ENCODE results near the gene NRF1. TPM values are rescaled to one million over a fixed set of nuclear protein-coding genes. Genes with fewer than 3 reads are reported as not detected.

NRF1 gene
- total RNA-seq, 1 donor: 23.7 TPM

DNA sequence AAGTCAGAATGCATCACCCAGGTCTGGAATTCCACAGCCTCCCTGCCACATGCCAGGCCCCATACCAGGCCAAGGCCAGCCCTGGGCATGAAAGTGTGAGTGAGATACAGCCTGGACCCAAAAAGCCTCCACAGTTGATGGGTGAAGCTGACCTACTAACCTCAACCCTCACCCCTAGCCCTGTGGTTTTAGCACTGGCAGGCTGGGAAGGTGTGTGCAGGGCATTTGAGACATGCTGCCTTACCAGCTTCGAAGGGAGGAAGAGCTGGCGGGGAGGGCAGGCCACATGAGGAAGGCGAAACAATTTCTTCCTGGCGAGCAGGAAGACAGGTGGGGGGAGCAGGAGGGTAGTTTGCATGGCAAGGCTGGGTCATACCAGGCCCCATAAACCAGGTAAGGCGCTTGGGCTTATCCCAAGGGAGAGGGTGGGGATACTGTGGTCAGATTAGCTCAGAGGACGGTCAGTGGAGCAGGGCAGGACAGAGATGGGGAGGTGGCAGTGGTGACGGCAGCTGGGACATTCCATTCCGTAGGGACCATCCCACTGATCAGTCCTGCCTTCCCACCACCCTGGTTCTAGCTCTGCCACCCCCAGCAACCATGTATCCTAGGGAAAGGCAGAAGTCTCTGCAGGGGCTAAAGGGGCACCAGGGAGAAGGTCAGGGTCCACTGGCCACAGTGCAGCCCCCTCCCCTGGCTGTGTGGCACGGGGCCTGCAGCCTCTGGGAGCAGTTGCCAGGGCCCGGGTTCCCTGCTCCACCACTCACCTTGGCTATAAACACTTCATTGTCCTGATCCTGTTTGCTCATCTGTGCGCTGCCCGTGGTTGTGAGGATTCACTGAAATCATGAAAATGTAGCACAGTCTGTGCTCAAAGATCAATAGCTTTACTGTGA lies 155.8 kb downstream of the NRF1 start:
- DNase-seq (ENCODE audit: low read depth in 2 of 3, low spot score in 2 of 3): no peak

- DNase-seq (ENCODE audit: low read depth in 2 of 3, low spot score in 2 of 3): no peak
Measured at GRCh38 chr7:129768614-129769399, 157.3 kb downstream of the NRF1 start.

- DNase-seq (ENCODE audit: low read depth in 2 of 3, low spot score in 2 of 3): no peak
Measured at GRCh38 chr7:129769400-129769774, 157.9 kb downstream of the NRF1 start.

GRCh38 chr7:129769866-129770808 lies 158.6 kb downstream of the NRF1 start:
- no peak for DNase-seq (ENCODE audit: low read depth in 2 of 3, low spot score in 2 of 3)

DNA sequence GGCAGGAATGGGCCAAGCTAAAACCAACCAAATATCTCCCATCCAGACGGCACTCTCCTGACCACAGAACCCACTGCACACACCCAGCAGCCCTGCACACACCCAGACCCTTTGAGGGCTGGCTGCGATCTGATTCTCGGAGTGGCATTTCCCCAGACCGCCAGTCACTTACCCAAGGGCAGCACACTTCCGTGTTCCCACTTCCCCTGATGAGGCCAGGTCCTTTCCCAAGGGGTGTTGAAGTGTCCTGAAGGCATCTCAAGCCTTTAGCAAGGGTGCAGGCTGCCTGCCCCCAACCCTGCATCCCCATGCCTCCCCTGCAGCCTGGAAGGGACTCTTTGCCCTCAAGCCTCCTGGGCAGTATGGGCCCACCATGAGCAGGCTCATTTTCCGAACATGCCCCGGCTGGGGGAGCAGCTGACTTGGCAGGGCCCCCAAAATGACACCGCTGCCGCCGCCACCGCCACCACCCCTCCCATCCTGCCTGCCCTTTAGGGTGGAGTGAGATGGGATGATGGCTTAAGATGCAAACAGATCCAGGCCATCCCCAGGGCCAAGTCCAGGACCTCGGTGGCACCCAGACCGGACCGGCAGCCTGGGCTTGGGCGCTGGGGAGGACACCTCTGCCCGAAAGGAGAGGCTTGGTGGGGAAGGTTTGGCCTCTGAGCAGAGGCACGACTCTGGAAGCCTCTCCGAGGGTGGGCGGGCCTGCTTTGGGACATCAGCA lies 159.8 kb downstream of the NRF1 start:
- DNase-seq (ENCODE audit: low read depth in 2 of 3, low spot score in 2 of 3): peak in 2 of 3 donors; percentile 59 to 77

- no peak for DNase-seq (ENCODE audit: low read depth in 2 of 3, low spot score in 2 of 3)
Measured at GRCh38 chr7:129771928-129772479, 160.5 kb downstream of the NRF1 start.

DNA sequence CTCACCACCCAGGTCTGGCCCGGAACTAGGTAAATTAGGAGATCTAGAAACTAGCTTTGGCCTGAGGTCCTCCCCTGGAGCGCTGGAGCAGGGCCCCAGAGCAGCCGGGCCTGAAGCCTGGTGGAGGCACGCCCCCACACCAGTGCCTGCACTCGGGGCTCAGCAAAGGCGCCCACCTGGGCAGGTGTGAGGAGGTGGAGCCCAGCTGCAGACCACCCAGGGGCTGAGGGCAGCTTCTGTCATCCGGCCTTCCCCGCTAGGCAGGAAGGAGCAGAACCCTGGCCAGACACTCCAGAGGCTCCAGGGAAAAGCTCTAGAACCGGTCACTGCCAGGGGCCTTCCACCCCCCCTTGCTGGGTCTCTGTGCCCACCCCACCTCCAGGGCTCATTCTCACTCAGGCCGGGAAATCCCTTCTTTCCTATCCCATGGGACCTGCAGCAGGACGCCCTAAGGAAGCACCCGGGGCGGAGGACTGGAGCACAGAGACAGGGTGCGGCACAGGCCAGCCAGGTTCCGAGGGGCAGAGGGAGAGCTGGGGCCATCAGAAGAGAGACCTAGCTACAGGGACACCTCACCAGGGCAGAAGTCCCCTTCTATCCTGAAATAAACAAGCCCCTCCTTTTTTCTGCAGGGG lies 161.2 kb downstream of the NRF1 start:
- no peak for DNase-seq (ENCODE audit: low read depth in 2 of 3, low spot score in 2 of 3)

- DNase-seq (ENCODE audit: low read depth in 2 of 3, low spot score in 2 of 3): no peak
Measured at GRCh38 chr7:129773328-129773731, 161.8 kb downstream of the NRF1 start.

DNA sequence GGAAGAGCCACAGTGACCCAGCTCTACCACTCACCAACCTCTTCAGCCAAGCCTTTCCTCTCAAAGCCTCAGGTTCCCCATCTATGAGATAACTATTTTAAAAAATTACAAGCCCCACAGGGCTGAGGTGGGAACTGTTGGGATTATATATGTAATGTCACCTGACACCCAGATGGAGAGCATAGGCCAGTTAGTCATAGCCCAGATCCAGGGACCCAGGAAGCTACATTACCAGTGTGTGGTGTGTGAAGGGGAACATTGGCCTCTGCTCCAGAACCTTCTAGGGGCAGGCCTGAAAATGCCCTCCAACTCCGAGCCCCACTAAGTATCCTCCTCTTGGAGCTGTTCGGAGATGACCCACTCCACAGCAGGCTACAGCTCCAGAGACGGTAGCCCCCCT lies 162.4 kb downstream of the NRF1 start:
- no peak for DNase-seq (ENCODE audit: low read depth in 2 of 3, low spot score in 2 of 3)

- DNase-seq (ENCODE audit: low read depth in 2 of 3, low spot score in 2 of 3): no peak
Measured at GRCh38 chr7:129774359-129774758, 162.8 kb downstream of the NRF1 start.

DNA sequence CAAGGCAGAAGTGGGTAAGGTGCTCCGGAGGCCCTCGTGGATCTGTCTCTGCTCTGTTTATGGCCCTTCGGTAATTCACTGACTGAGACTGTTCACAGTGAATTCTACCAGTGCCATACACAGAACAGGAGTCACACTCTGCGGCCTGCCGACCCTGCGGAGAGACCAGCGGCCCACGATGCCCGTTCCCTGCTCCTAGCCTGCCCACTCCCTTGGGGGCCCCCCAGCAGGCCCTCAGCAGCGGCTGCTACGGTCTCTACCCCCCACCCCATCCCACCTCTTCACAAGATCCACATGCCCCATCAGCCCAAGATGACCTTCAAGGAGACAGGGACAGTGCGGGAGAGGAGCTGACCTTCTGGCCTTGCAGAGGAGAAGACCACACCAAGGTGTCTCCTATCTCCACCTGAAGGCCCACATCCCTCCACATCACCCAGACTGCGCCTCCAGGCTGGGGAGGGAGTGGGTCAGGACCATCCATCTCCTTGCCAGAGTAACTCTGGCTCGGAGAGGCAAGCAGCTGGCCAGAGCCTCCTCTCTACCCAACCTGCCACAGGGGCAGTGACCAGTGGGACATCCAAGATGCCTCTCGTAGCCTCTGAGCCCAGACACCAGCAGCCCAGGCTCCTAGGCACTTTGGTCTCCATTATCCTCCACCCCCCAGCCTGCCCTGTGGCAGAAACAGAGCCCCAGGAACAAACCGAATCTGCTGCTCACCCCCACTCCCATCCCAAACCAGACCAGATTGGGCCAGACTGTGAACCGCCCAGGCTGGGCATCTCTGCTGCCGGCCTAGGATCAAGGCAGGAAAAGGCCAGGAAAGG lies 163.6 kb downstream of the NRF1 start:
- no peak for DNase-seq (ENCODE audit: low read depth in 2 of 3, low spot score in 2 of 3)

GRCh38 chr7:129775695-129776361 lies 164.3 kb downstream of the NRF1 start:
- DNase-seq (ENCODE audit: low read depth in 2 of 3, low spot score in 2 of 3): no peak

DNA sequence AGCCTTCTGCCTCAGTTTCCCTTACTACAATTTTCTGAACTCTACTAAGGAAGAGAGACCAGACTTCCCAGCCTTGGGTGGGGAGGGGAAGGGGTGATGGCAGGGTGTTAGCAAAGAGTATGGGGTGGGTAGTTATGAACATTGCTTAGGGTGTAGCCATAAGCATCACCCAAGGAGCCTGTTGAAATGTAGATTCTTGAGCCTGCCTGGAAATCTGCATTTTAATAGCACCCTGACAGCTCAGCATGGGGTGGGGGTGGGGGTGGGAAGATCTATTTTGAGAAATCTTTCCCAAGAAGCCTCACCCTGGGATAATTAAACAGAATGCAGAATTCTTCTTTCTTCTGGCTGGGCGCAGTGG lies 164.8 kb downstream of the NRF1 start:
- no peak for DNase-seq (ENCODE audit: low read depth in 2 of 3, low spot score in 2 of 3)

DNA sequence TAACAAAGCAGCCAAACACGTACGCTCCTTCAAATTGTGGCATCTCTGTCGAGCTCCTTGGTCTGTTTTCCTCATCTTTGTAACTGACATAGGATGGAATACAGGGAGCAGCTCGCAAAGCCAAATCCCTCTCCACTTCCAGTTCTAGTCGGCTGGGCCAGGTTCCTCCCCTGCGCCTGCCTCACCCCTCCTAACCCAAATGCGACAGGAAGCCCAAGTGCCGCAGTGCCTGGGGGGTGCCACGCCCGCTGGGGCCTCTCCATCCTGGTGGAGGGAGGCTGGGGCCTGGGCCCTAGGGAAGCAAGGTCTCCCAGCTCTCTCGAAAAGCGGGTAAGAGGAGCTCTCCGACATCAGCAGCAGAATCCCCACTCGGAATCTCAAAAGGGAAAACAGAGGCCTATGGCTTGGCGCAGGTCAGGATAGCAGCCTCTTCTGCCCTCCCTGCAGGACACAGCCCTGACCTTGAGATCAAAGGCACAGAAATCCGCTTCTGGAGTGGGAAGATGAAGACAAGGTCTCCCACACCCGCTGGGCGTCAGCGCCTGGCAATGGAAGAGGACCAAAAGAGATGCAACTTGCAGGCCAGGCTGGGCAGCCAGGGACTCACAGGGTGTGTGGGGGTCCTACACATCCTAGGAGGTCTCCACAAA lies 165.8 kb downstream of the NRF1 start:
- peak in 1 of 3 donors; percentile 24 for DNase-seq (ENCODE audit: low read depth in 2 of 3, low spot score in 2 of 3)

DNA sequence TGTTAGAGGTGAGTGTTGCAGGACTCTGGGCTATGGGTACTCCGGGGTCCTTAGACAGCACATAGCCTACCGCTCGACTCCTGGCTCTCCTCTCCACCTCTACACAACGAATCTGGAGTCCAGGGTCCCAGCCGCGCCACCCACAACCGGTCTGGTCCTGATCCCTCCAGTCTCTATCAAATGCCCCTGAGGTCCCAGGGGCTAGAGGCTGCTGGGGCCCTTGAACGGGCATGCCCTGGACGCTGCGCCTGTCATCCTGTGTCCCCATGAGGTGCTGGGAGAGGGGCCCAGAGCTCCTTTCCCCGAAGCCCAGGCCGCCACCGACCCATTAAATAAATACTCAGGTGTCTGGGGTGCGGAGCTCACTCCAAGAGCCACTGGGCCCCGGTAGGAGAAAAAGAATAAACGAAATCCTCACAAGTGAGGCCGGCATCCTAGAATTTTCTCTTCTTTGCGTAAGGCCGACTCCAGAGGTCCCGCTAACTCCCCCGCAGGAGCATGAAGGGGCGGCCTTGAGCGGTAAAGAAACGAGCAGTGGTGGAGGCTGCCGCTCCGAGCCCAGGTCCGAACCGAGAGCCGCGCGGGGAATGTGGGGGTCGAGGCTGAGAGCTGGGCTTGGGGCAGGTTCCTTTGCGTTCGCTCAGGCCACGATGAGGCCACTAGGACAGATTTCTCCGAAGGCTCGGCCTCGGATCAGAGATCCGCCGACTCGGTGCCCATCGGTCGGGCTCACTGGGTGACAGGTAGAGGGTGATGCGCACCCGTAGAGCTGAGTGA lies 166.7 kb downstream of the NRF1 start:
- peak in 1 of 3 donors; percentile 27 for DNase-seq (ENCODE audit: low read depth in 2 of 3, low spot score in 2 of 3)

DNA sequence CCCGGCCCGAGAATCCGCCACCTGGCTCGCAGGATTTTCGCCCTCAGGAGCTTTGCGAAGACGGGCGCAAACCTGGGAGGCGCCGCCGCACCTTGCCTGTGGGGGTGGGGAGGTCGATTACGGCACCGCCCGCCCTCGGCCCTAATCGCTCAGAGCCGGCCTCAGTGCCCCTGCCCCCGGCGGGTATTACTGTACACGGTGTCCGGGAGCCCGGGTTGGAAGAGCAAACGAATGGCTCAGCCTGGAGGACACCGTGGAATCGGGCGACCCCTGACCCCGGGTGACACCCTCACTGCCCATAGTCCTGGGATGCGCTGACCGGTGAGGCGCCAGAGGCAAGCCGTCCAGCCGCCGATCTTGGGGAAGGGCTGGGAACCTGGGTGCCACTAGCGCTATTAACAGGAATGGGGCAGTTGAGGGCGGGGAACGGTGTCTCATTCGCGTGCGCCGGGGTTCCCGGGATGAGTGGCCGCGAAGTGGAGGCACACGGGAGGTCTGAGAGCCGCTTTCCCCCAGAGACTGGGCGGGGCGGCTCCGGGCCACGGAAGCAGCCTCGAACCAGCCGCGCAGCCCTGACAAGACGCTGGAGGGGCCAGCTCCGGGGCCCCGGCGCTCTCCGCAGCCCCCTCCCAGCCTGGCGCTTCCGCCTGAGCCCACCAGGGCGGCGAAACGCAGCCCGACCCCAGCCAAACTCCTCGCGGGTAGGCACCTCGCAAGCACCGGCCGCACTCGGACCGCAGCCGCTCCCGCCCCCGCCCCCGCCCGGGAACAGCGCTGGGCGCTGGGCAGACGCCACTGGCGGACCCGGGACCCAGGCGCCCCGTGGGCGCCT lies 167.5 kb downstream of the NRF1 start:
- DNase-seq (ENCODE audit: low read depth in 2 of 3, low spot score in 2 of 3): peak in 1 of 3 donors; percentile 12

All from hematopoietic multipotent progenitor cell (in vitro differentiated cells).